SW 1271 (cell line): ENCODE measurements around the gene MYH4.

Experiments
- DNase-seq, 2 experiments: peaks; one replicate each; lab custom pipeline; 2025; lab: John Stamatoyannopoulos, UW

The MYH4 gene

DNA sequence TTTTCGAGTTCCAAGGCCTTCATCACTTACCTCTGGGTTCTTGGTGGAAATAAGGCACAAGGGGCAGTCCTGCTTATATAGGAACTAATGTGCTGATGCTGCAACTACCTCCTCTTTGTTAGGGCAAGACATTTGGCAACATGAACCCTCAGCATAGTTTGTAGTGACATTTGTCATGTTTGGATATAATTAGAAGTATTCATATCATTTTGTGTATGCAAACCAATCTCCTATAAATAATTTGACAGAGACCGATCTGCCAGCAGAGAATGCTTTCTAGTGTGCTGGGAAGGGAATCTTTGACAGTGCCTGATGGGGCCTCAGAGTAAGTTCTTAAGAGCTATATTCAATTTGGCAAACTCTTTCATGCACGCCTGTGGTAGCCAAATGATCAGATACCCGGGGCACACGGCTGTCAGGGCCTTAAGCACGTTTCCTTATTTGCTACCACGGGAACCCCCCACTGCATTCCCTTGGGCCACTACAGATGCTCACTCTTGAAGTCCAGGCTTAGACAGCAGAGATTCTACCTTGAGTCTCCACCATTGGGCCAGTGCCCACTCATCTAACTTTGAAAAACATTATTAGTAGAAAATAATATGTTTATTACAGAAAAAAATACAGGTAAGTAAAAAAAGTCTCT, 47.3 kb downstream of the MYH4 start, which contains the start of gene MYH8:
TSS of gene MYH8 (minus strand) at position 51 of the 643 bp plus-strand sequence. CDS start 1,723 bp downstream, outside the sequence.
- no peak for DNase-seq

DNA sequence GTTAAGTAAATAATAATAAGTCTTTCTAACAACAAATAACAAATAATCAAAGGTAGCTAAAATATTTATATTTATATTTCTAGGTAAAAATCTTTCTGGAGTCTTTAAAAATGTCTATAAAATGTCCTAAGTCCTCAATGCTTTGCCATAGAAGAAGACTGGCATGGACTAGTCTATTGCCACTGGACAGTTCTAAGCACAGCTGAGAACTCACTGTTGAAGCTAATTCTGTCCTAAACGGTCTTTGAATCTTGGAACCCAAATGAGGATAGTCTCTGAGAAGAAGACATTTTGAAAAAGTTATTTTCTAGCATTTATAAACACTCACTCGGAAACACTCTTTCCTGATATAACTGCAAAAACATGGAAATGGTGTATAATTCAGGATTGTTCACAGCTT, 48.1 kb downstream of the MYH4 start:
- DNase-seq = no peak

DNA sequence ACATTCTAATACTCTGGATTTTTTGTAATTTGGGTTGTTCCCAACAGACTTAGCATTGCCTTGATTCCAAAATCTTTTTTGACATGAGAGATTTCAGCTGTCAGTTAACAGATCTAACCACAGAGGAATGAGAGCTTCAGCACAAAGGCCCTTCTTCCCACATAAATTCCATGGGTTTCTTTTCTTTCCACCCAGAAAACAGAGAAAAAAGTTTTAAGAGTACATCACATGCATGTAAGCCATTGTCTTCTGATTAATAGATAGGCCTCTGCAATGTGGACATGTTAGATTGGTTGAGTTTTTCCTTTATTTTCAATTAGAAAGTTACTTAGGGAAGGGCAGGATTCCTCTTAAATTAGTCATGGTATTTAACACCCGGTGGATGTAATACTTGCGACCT, 48.5 kb downstream of the MYH4 start:
- no peak for DNase-seq

DNA sequence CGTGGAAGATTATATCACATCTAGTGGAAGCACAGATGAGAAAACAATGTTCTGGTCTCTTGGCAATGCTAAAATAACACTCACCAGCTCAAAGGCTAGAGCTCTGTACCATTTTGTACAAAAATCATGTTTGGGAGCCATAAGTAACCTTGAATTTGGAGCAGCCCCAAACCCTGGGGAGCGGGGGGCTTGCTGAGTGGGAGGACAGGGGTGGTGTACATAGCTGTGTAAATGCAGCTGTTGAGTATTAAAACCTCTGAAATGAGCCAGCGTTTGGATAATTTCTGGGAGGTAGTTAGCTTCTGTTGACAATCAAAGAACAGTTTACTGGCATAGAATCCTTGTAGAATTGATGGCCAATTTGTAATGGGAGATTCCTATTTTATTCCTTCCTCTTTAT, 51.9 kb downstream of the MYH4 start:
- no peak for DNase-seq

DNA sequence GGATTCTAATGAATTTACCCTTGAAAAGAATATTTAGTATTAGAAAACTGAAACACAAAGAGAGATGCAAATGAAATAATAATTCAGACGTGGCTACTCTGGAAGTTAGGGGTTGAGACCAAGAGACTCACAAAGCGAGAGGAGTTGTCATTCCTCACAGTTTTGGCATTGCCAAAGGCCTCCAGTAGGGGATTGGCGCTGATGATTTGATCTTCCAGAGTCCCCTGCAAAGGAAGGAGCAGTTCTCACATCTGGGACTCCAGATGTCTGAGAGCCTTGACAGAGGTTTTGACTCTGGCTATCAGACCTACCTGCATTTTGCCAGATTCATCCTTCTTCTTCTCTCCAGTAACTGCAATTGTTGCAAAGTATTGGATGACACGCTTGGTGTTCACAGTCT, 54.2 kb downstream of the MYH4 start:
- DNase-seq = no peak

DNA sequence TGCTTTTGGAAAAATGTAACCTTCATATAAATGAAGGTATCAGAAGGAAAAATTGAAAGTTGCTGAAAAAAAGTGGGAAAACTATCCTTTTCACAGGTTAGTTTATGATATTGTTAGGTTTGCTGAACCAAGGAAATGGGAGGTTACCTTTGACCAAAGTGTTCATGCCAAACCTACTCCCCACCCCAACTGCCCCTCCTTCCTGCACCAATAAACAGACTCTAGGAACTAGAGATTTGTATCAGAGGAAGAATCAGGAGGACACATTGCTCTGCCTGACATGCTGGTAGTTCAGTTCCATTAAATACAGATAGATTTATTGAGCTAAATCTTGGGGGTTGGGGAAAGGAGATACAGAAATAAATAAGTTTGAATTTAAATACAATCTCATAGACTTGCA, 65.8 kb downstream of the MYH4 start:
- DNase-seq = no peak

DNA sequence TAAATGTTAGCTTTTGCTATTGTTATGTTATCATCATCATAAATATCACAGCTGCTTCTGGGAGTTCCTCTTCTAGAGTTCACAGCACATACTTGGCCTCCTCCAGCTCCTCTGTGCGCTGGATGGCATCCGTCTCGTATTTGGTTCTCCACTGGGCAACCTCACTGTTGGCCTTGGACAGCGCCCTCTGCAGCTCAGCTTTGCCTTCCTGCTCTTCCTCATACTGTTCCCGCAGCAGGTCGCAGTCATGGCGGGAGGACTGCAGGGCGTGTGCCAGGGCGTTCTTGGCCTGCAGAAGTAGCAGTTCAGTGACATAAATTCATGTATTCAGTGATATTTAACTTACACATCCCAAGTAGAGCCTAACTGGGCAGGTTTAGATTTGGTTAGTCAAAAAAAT, 71.0 kb downstream of the MYH4 start:
- DNase-seq = no peak

DNA sequence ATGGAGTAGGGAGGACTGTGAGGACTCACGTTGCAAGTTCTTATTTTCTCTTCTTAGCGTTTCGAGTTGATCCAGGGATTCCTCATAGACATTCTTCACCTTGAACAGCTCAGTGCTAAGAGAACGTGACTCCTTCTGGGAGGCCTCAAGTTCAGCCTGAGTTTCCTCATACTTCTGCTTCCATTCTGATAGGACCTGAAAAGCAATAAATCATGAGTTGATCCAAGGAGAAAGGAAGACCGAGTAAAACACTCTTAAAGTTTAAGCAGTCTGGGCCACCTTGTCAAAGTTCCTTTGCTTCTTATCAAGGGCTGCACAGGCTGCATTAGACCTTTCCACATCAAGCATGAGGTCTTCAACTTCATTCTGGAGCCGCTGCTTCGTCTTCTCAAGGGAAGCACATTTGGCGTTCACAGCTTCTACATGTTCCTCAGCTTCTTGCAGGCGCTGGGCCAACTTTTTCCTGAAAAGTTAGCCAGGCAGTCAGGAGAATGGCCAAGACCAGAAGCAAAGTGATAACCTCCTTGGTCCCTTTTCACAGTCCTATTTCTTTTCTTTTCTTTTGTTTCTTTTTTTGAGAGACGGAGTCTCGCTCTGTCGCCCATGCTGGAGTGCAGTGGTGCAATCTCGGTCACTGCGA, 72.7 kb downstream of the MYH4 start:
- no peak for DNase-seq

DNA sequence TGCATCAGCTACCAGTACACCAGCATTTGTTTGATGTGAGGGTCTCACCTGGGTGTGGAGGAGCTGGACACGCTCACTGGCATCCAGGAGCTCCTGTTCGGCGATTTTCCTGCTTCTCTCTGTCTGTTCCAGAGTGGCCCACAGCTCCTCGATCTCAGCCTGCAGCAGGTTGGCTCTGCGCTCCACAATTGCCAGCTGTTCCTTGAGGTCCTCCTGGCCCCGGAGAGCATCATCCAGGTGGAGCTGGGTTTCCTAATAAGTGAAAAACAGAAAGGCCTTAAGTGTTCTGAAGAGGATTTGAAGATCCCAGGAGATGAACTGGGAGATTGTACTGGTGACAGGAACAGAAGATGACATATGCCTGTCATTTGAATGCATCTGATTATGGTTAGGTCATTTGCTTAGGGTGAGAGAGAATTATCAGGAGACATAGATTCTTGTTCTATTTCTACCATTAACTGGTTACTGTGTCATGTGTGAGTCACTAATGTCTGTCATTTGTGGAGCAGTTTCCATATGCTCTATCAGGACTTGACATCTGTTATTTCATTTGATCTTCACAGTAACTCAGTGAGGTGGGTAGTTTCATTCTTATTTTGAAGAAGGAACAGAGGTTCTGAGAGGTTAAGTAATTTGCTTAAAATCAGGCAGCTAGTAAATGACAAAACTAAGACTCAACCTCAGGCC, 75.0 kb downstream of the MYH4 start:
- DNase-seq = no peak
